GM19324 (cell line): ENCODE results near the gene CUL4A.

ENCODE experiments used
- ATAC-seq: cut with Tn5 transposase; IDR thresholded peaks from one replicate; pipeline ENCODE4 v1.9.1; 2021; ENCODE audit warnings: mild to moderate bottlenecking, moderate library complexity; ENCODE audit not compliant: unreplicated experiment, low FRiP score

The CUL4A gene

GRCh38 chr13:113207460-113207859 lies 2.0 kb upstream of the CUL4A start:
- no peak for ATAC-seq

GRCh38 chr13:113207890-113208420 lies 1.5 kb upstream of the CUL4A start:
- no peak for ATAC-seq

GRCh38 chr13:113208421-113209335 lies 735 bp upstream of the CUL4A start, which contains the start of gene PCID2:
TSS of gene PCID2 (minus strand) at chr13:113208669. CDS start at chr13:113208634, 35 bp downstream.
- peak; percentile 79 for ATAC-seq

- ATAC-seq, result peak; percentile 40
These were observed 477 bp downstream of the CUL4A start for GRCh38 chr13:113209759-113210421.

- ATAC-seq, result no peak
These were observed 1.4 kb downstream of the CUL4A start for GRCh38 chr13:113210833-113211232.

GRCh38 chr13:113211774-113212173 lies 2.4 kb downstream of the CUL4A start:
- no peak for ATAC-seq

GRCh38 chr13:113216254-113217048 lies 7.0 kb downstream of the CUL4A start:
- no peak for ATAC-seq

GRCh38 chr13:113218586-113218985 lies 9.2 kb downstream of the CUL4A start:
- no peak for ATAC-seq

- no peak for ATAC-seq
These were observed 10.0 kb downstream of the CUL4A start for GRCh38 chr13:113219256-113219940.

GRCh38 chr13:113220141-113220598 lies 10.8 kb downstream of the CUL4A start:
- no peak for ATAC-seq

GRCh38 chr13:113220877-113221276 lies 11.5 kb downstream of the CUL4A start:
- no peak for ATAC-seq

- ATAC-seq, result no peak
These were observed 13.7 kb downstream of the CUL4A start for GRCh38 chr13:113223070-113223469.

- ATAC-seq, result no peak
These were observed 15.1 kb downstream of the CUL4A start for GRCh38 chr13:113224486-113224885.

- no peak for ATAC-seq
These were observed 16.1 kb downstream of the CUL4A start for GRCh38 chr13:113225515-113225914.

GRCh38 chr13:113226873-113227450 lies 17.5 kb downstream of the CUL4A start:
- no peak for ATAC-seq

GRCh38 chr13:113229161-113229560 lies 19.7 kb downstream of the CUL4A start:
- no peak for ATAC-seq

- ATAC-seq, result no peak
These were observed 20.4 kb downstream of the CUL4A start for GRCh38 chr13:113229791-113230190.

GRCh38 chr13:113231306-113232207 lies 22.1 kb downstream of the CUL4A start:
- no peak for ATAC-seq
